Neuronal stem cell (in vitro differentiated cells): ENCODE results near the gene SNX25.

Source experiments
- DNase-seq: peaks from one replicate; pipeline ENCODE4 v3.0.0-alpha.2; 2013; ENCODE audit warnings: low spot score
- H2AFZ ChIP-seq: one replicate; pipeline ENCODE4 v1.6.1; 2013; ENCODE audit warnings: mild to moderate bottlenecking, low read length, inconsistent platforms
- H2AK5ac ChIP-seq: 2 replicates; pipeline ENCODE4 v1.6.1; 2013; ENCODE audit warnings: low read depth, mild to moderate bottlenecking, inconsistent platforms, low read length, moderate library complexity, mixed read lengths
- H2BK120ac ChIP-seq: 2 replicates; pipeline ENCODE4 v1.6.1; 2013; ENCODE audit warnings: low read depth, mild to moderate bottlenecking, inconsistent platforms, low read length, moderate library complexity, mixed read lengths
- H2BK12ac ChIP-seq: one replicate; pipeline ENCODE4 v1.6.1; 2013; ENCODE audit warnings: low read length, inconsistent platforms
- H2BK15ac ChIP-seq: 2 replicates; pipeline ENCODE4 v1.6.1; 2013; ENCODE audit warnings: mild to moderate bottlenecking, low read length, inconsistent platforms, mixed read lengths
- H2BK5ac ChIP-seq: one replicate; pipeline ENCODE4 v1.6.1; 2013; ENCODE audit warnings: inconsistent platforms, mild to moderate bottlenecking, low read length, moderate library complexity
- H3K14ac ChIP-seq: one replicate; pipeline ENCODE4 v1.6.1; 2013; ENCODE audit warnings: low read length, inconsistent platforms
- H3K18ac ChIP-seq: 2 replicates; pipeline ENCODE4 v1.6.1; 2013; ENCODE audit warnings: low read length, inconsistent platforms
- H3K23ac ChIP-seq: 2 replicates; pipeline ENCODE4 v1.6.1; 2013; ENCODE audit warnings: low read depth, mild to moderate bottlenecking, mixed read lengths, low read length, inconsistent platforms; ENCODE audit not compliant: poor library complexity
- H3K27ac ChIP-seq: replicated peaks from 3 replicates; pipeline ENCODE4 v1.5.1; 2013; ENCODE audit warnings: low read length, inconsistent platforms
- H3K27me3 ChIP-seq, 3 experiments: 2 replicates each; pipeline ENCODE4 v1.6.1; 2013; ENCODE audit warnings: low read length in 3 of 3, mild to moderate bottlenecking in 2 of 3, inconsistent platforms in 1 of 3, low read depth in 1 of 3, mixed read lengths in 1 of 3, moderate library complexity in 1 of 3; ENCODE audit not compliant: control insufficient read depth in 3 of 3, insufficient read depth in 3 of 3
- H3K36me3 ChIP-seq, 2 donors: replicated peaks in 1 of 2; 2 replicates each; pipeline ENCODE4 v1.6.1; 2013; ENCODE audit warnings: low read length in 2 of 2; ENCODE audit not compliant: control insufficient read depth in 2 of 2, insufficient read depth in 2 of 2
- H3K4ac ChIP-seq: 2 replicates; pipeline ENCODE4 v1.6.1; 2013; ENCODE audit warnings: inconsistent platforms, mild to moderate bottlenecking, low read length, moderate library complexity
- H3K4me1 ChIP-seq, 2 donors: 1 replicate in 1 of 2; 2 replicates in 1 of 2; pipeline ENCODE4 v1.6.1; 2013; ENCODE audit warnings: low read length in 2 of 2, low read depth in 1 of 2; ENCODE audit not compliant: control insufficient read depth in 2 of 2, insufficient read depth in 1 of 2
- H3K4me2 ChIP-seq: one replicate; pipeline ENCODE4 v1.6.1; 2013; ENCODE audit warnings: mild to moderate bottlenecking, low read length, inconsistent platforms; ENCODE audit not compliant: insufficient read depth, poor library complexity, severe bottlenecking
- H3K4me3 ChIP-seq, 2 donors: 2 replicates each; pipeline ENCODE4 v1.5.1; 2013; ENCODE audit warnings: low read length in 2 of 2, mild to moderate bottlenecking in 2 of 2, inconsistent platforms in 1 of 2, moderate library complexity in 1 of 2
- H3K79me1 ChIP-seq: one replicate; pipeline ENCODE4 v1.6.1; 2013; ENCODE audit warnings: low read depth, mild to moderate bottlenecking, inconsistent platforms, low read length, moderate library complexity
- H3K9ac ChIP-seq: one replicate; pipeline ENCODE4 v1.6.1; 2013; ENCODE audit warnings: mild to moderate bottlenecking, low read depth, low read length, inconsistent platforms; ENCODE audit not compliant: poor library complexity
- H3K9me3 ChIP-seq, 2 donors: replicated peaks in 1 of 2; 2 replicates each; pipeline versions ENCODE3 to v1.6.1; 2013; ENCODE audit warnings: low read length in 2 of 2, mild to moderate bottlenecking in 2 of 2, inconsistent platforms in 1 of 2, low read depth in 1 of 2, mixed read lengths in 1 of 2, moderate library complexity in 1 of 2; ENCODE audit not compliant: control insufficient read depth in 2 of 2, insufficient read depth in 1 of 2
- H4K8ac ChIP-seq: one replicate; pipeline ENCODE4 v1.6.1; 2013; ENCODE audit warnings: low read depth, mild to moderate bottlenecking, inconsistent platforms, low read length, moderate library complexity
- H4K91ac ChIP-seq: one replicate; pipeline ENCODE4 v1.6.1; 2013; ENCODE audit warnings: low read length, low read depth, mild to moderate bottlenecking, inconsistent platforms; ENCODE audit not compliant: poor library complexity
- WGBS, 2 donors: extraction: QIAGEN DNeasy Blood & Tissue Kit; methylation state at CpG; one replicate each; pipeline ENCODE4 v1.1.7; 2013; ENCODE audit warnings: missing lambda C conversion rate in 2 of 2, mixed read lengths in 1 of 2; ENCODE audit not compliant: insufficient read length in 2 of 2, insufficient replicate concordance in 1 of 2; ENCODE audit errors: extremely low coverage in 2 of 2; 5-methylcytosine and 5-hydroxymethylcytosine counted together

Gene SNX25

DNA sequence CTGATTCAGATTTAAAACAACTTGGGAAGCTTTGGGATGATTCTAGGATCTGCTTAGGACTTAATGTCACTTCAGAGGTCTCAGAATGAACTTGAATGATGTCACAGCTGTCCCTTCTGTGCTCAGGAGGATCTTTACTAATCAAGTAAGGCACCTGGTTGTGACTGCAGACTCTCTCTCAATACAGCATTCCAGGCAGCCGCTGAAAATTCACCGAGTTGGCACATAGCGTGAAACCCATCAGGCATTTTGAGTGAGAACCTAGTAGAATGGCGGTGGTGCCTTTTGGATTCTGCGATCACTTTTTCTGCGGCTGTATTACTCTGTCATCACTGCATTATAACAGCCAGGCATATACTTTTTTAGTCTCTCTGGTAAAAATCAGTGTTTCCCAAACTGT lies 16.5 kb downstream of the SNX25 start:
- H3K79me1 ChIP-seq: no peaks in the 10 kb centered on the region
- H3K18ac ChIP-seq: no peak overlapping the region
- H2BK15ac ChIP-seq: no peak overlapping the region
- no peak overlapping the region for H3K14ac ChIP-seq
- H3K23ac ChIP-seq: no peak overlapping the region
- H3K36me3 ChIP-seq: peaks cover 0 to 2% of the 10 kb centered on the region in 2 donors
- H4K8ac ChIP-seq: no peak overlapping the region
- H3K9me3 ChIP-seq: peaks cover 0 to 4% of the 10 kb centered on the region in 2 donors
- no peak overlapping the region for H2AFZ ChIP-seq
- no peak overlapping the region for H4K91ac ChIP-seq
- H3K4ac ChIP-seq: no peak overlapping the region
- no peak overlapping the region for H2BK12ac ChIP-seq
- H3K9ac ChIP-seq: no peak overlapping the region
- H2AK5ac ChIP-seq: no peak overlapping the region
- H3K27me3 ChIP-seq: no peaks in the 10 kb centered on the region
- no peak overlapping the region for H3K27ac ChIP-seq
- H2BK5ac ChIP-seq: no peak overlapping the region
- H2BK120ac ChIP-seq: no peak overlapping the region
- peaks cover 2 to 6% of the 10 kb centered on the region in 2 donors for H3K4me1 ChIP-seq
- no peak overlapping the region for H3K4me2 ChIP-seq
- DNase-seq: no peak
- no CpG with 5 or more reads among the region's 6 CpGs for WGBS, 2 donors
- no peak overlapping the region for H3K4me3 ChIP-seq

DNA sequence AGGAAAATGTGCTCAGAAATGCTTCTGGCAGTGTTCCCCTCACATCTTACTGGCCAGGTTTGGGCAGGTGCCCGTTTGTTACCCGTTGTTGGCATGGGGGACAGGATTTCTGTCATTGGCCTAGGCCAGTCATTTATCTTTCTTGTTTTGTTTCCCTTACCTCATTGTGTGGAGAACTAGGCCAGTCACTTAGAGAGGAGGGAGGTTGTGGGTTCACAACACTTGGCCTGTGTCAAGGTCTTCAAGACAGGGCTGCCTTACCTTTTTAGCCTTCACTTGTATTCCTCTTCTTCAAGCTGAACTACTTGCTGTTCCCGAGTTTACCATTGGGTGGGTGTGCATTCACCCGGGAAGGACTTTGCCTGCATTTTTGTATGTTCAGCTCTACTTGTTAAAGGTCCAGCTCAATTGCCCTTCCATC lies 17.7 kb downstream of the SNX25 start:
- Histone ChIP-seq H3K23ac (no peak overlapping the region), H4K8ac (no peak overlapping the region), H3K4ac (no peak overlapping the region), H3K4me1 (peaks cover 2 to 6% of the 10 kb centered on the region in 2 donors), H3K27ac (no peak overlapping the region), H3K79me1 (no peaks in the 10 kb centered on the region), H2AK5ac (no peak overlapping the region), H2AFZ (no peak overlapping the region), H3K18ac (no peak overlapping the region), H3K4me3 (no peak overlapping the region), H2BK5ac (no peak overlapping the region), H4K91ac (no peak overlapping the region), H3K36me3 (peaks cover 0 to 2% of the 10 kb centered on the region in 2 donors), H3K9me3 (peaks cover 0 to 2% of the 10 kb centered on the region in 2 donors), H2BK15ac (no peak overlapping the region), H3K14ac (no peak overlapping the region), H3K9ac (no peak overlapping the region), H2BK12ac (no peak overlapping the region), H3K27me3 (no peaks in the 10 kb centered on the region), H3K4me2 (no peak overlapping the region), H2BK120ac (no peak overlapping the region)
- no CpG with 5 or more reads among the region's 4 CpGs for WGBS, 2 donors
- DNase-seq: no peak

DNA sequence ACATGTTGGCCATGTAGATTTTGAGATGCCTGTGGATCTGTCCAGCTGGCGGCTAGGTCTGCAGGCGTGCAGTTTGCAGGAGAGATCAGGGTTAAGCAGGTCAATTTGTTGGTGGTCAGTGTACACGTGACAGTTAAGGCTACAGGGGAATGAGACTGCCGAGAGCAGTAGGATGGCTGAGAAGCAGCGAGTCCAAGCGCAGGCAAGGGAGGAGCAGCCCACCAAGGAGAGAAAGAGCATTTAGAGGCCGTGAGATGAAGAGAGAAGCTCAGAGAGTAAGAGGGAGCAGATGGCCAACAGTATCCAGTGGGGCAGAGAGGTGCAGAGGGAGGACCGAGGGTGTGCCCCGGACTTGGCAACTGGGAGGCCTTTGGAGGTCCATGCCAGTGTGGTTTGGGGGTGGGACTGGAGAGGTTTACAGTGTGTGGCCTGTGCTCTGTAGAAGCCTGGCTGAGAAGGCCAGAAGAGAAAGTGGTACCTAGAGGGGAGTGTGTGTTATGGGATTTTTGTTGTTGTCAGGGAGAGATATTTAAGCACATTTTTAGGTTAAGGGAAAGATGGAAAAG lies 18.4 kb downstream of the SNX25 start:
- no CpG with 5 or more reads among the region's 9 CpGs for WGBS, 2 donors
- no peak overlapping the region for H3K4ac ChIP-seq
- no peak overlapping the region for H2AFZ ChIP-seq
- H3K36me3 ChIP-seq: peaks cover 0 to 2% of the 10 kb centered on the region in 2 donors
- H2BK120ac ChIP-seq: no peak overlapping the region
- H3K79me1 ChIP-seq: no peaks in the 10 kb centered on the region
- H3K23ac ChIP-seq: no peak overlapping the region
- H3K27ac ChIP-seq: no peak overlapping the region
- no peak overlapping the region for H3K9ac ChIP-seq
- H4K91ac ChIP-seq: no peak overlapping the region
- H3K14ac ChIP-seq: no peak overlapping the region
- peak overlapping the region in 1 of 2 donors; percentile 13 for H3K4me3 ChIP-seq
- H2AK5ac ChIP-seq: no peak overlapping the region
- H3K27me3 ChIP-seq: no peaks in the 10 kb centered on the region
- no peak overlapping the region for H3K4me2 ChIP-seq
- DNase-seq: no peak
- no peak overlapping the region for H2BK15ac ChIP-seq
- no peak overlapping the region for H2BK12ac ChIP-seq
- H3K9me3 ChIP-seq: no peaks in the 10 kb centered on the region
- H2BK5ac ChIP-seq: no peak overlapping the region
- H4K8ac ChIP-seq: no peak overlapping the region
- H3K4me1 ChIP-seq: peaks cover 2 to 6% of the 10 kb centered on the region in 2 donors
- no peak overlapping the region for H3K18ac ChIP-seq

DNA sequence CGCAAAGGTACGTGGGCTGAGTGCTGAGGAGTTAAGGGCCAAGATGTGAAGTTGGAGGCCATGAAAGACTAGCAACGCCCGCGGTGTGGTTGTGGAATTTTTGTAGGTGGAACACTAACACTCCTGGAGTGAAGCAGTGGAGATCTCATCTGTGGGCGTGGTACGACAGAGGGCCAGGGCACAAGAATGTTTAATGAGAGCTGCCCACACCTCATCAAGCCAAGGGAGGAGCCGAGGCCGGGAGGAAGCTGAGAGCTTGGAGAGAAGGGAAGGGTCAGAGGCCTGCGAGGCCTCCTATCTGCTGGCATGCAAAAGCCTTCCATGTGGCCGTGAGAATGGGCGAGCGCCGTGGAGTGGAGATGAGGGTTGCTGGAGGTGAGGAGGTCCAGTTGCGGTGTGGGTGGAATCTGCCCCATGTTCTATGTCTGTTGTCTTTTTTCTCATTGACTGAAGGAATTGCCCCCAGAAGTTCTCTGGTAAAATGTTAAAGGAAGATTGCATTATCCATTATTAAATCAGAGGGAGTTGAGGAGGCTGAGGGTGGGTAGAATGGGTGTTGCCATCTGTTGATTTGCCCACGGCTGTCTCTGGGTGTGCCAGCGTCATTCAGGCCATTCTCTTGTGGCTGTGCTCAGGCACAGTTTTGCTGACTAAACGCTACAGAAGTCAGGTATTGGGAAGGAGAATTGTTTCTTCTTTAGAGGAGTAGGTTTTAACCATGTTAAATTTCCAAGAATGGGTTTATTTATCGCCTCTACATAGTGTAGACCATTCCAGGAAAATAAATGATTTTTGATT lies 19.8 kb downstream of the SNX25 start:
- H2BK15ac ChIP-seq: no peak overlapping the region
- H2BK12ac ChIP-seq: no peak overlapping the region
- no peak overlapping the region for H3K27ac ChIP-seq
- H3K4me1 ChIP-seq: peaks cover 2 to 6% of the 10 kb centered on the region in 2 donors
- no peak overlapping the region for H3K23ac ChIP-seq
- no peak overlapping the region for H2BK5ac ChIP-seq
- H3K14ac ChIP-seq: no peak overlapping the region
- H2AFZ ChIP-seq: no peak overlapping the region
- H3K79me1 ChIP-seq: no peaks in the 10 kb centered on the region
- H3K18ac ChIP-seq: peak overlapping the region; percentile 31
- DNase-seq: no peak
- no peak overlapping the region for H2BK120ac ChIP-seq
- H3K4me2 ChIP-seq: no peak overlapping the region
- WGBS, 2 donors: no CpG with 5 or more reads among the region's 19 CpGs
- H4K8ac ChIP-seq: no peak overlapping the region
- H4K91ac ChIP-seq: no peak overlapping the region
- peak overlapping the region in 1 of 2 donors; percentile 62 for H3K4me3 ChIP-seq
- no peaks in the 10 kb centered on the region for H3K27me3 ChIP-seq
- H3K36me3 ChIP-seq: no peaks in the 10 kb centered on the region
- no peaks in the 10 kb centered on the region for H3K9me3 ChIP-seq
- no peak overlapping the region for H3K9ac ChIP-seq
- no peak overlapping the region for H3K4ac ChIP-seq
- H2AK5ac ChIP-seq: no peak overlapping the region
